Smooth muscle cell (in vitro differentiated cells): ENCODE measurements around the gene NEK10. TPM values are rescaled to one million over a fixed set of nuclear protein-coding genes. Genes with fewer than 3 reads are reported as not detected.

ENCODE experiments used
- DNase-seq: peaks from one replicate; lab custom pipeline; 2025; ENCODE audit not compliant: unreplicated experiment; lab: John Stamatoyannopoulos, UW
- H2AFZ ChIP-seq: fragments of 200-600 bp; sonication (generic); 2 replicates; pipeline ENCODE4 v1.6.0; 2016; ENCODE audit warnings: antibody characterized with exemption, low read depth, mild to moderate bottlenecking
- H3F3A ChIP-seq: fragments of 200-600 bp; sonication (generic); 2 replicates; pipeline ENCODE4 v1.6.0; 2017; ENCODE audit warnings: antibody characterized with exemption, low read depth
- H3K27ac ChIP-seq: fragments of 200-600 bp; sonication (generic); 2 replicates; pipeline ENCODE4 v1.5.1; 2016; ENCODE audit warnings: low read depth, mild to moderate bottlenecking
- H3K27me3 ChIP-seq: fragments of 200-600 bp; sonication (generic); 2 replicates; pipeline ENCODE4 v1.6.1; 2016; ENCODE audit warnings: low read depth, mild to moderate bottlenecking
- H3K36me3 ChIP-seq: fragments of 200-600 bp; sonication (generic); 2 replicates; pipeline ENCODE4 v1.5.1; 2016; ENCODE audit warnings: low read depth
- H3K4me1 ChIP-seq: fragments of 200-600 bp; sonication (generic); 2 replicates; pipeline ENCODE4 v1.5.1; 2016; ENCODE audit warnings: low read depth
- H3K4me2 ChIP-seq: fragments of 200-600 bp; sonication (generic); 2 replicates; pipeline ENCODE4 v1.6.0; 2016; ENCODE audit warnings: mild to moderate bottlenecking
- H3K4me3 ChIP-seq: fragments of 200-600 bp; sonication (generic); 2 replicates; pipeline ENCODE4 v1.5.1; 2016; ENCODE audit warnings: mild to moderate bottlenecking
- H3K79me2 ChIP-seq: fragments of 200-600 bp; sonication (generic); 2 replicates; pipeline ENCODE4 v1.6.0; 2016; ENCODE audit warnings: low read depth, mild to moderate bottlenecking
- H3K9ac ChIP-seq: fragments of 200-600 bp; sonication (generic); 2 replicates; pipeline ENCODE4 v1.6.0; 2016; ENCODE audit warnings: low read depth
- H3K9me3 ChIP-seq: fragments of 200-600 bp; sonication (generic); replicated peaks from 2 replicates; pipeline ENCODE4 v1.5.1; 2016; ENCODE audit warnings: low read depth
- H4K20me1 ChIP-seq: fragments of 200-600 bp; sonication (generic); 2 replicates; pipeline ENCODE4 v1.6.0; 2016; ENCODE audit warnings: low read depth
- WGBS: methylation state at CpG from one replicate; pipeline ENCODE4 v1.1.7; 2016; ENCODE audit warnings: low lambda C conversion rate; 5-methylcytosine and 5-hydroxymethylcytosine counted together
- polyA plus RNA-seq: library from polyadenylated mRNA; unstranded; fragments of >200 nt; fragmentation: Nextera tagmentation; extraction: Ambion mirVana; gene quantifications from 2 replicates; pipeline ENCODE4 v1.2.1, GENCODE V29; 2016
- total RNA-seq: library from RNA; depleted of rRNA; stranded (reverse); fragments of >200 nt; gene quantifications from 2 replicates; pipeline ENCODE4 v1.2.3, GENCODE V29; 2014
- TF ChIP-seq, protein P1 (sequence below): fragments of 200-600 bp; sonication (generic); IDR thresholded peaks from 2 replicates; pipeline ENCODE4 v1.5.1; 2017; ENCODE audit warnings: borderline replicate concordance, mild to moderate bottlenecking, antibody characterized with exemption; ENCODE audit not compliant: insufficient read depth, poor library complexity, severe bottlenecking

Gene NEK10
- total and polyA plus RNA-seq, 2 experiments from 2014 or later, result 2.7 TPM; not detected in 1

DNA sequence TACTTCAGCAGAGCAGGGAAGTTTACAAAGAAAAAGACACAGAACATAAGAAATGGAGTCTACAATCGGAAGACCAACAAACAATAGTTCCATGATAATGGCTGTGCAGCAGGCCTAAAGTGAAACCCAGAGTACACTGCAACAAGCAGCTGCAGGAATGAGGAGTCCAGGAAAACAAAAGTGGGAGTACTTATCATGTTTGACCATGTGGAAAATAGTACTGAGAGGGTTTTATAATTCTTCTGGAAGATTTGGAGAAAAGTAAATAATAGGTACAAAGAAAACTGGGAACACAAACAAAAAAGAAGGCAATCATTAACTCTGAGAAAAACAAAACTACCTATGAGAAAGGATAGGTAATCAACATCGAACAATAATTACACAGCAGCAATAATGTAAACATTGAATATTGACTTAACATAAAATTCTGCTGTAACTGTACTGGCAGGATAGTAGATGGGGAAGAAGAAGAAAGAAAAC, 87.5 kb downstream of the NEK10 start:
- H3K9ac ChIP-seq, result no peak overlapping the region
- no peaks in the 10 kb centered on the region for H3K79me2 ChIP-seq
- H2AFZ ChIP-seq, result no peak overlapping the region
- TF ChIP-seq, protein P1, sequence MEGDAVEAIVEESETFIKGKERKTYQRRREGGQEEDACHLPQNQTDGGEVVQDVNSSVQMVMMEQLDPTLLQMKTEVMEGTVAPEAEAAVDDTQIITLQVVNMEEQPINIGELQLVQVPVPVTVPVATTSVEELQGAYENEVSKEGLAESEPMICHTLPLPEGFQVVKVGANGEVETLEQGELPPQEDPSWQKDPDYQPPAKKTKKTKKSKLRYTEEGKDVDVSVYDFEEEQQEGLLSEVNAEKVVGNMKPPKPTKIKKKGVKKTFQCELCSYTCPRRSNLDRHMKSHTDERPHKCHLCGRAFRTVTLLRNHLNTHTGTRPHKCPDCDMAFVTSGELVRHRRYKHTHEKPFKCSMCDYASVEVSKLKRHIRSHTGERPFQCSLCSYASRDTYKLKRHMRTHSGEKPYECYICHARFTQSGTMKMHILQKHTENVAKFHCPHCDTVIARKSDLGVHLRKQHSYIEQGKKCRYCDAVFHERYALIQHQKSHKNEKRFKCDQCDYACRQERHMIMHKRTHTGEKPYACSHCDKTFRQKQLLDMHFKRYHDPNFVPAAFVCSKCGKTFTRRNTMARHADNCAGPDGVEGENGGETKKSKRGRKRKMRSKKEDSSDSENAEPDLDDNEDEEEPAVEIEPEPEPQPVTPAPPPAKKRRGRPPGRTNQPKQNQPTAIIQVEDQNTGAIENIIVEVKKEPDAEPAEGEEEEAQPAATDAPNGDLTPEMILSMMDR, result no peak
- no peaks in the 10 kb centered on the region for H3F3A ChIP-seq
- H3K9me3 ChIP-seq, result no peaks in the 10 kb centered on the region
- peak overlapping the region; percentile 6 for H3K4me3 ChIP-seq
- no peaks in the 10 kb centered on the region for H3K4me1 ChIP-seq
- no peaks in the 10 kb centered on the region for H3K36me3 ChIP-seq
- H3K27ac ChIP-seq, result no peak overlapping the region
- 98% methylated on average over 2 of the region's 2 CpGs for WGBS
- no peaks in the 10 kb centered on the region for H4K20me1 ChIP-seq
- no peak for DNase-seq
- H3K4me2 ChIP-seq, result no peak overlapping the region
- no peaks in the 10 kb centered on the region for H3K27me3 ChIP-seq

DNA sequence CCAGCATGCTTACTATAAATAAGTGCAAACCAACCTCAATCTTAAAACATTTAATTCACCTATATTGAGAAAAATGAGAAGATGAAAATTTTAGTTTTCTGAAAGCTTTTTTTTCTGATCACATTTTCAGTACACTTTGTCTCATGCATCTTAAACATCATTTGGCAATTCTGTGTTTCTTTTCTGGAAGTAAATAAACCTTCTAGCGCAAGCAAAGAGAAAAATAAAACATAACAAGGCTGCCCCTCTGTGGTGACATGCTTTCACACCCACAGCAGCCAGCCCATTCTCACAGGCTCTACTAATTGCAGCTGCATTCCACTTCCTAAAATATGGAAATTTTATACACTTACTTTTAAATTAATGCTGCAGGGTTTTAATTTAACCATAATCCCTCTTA, 90.1 kb downstream of the NEK10 start:
- Histone ChIP-seq H3K4me3 (no peak overlapping the region), H3K9ac (no peak overlapping the region), H4K20me1 (no peaks in the 10 kb centered on the region), H3K4me2 (no peak overlapping the region), H3K4me1 (no peaks in the 10 kb centered on the region), H3K9me3 (no peaks in the 10 kb centered on the region), H3K27me3 (no peaks in the 10 kb centered on the region), H3K79me2 (no peaks in the 10 kb centered on the region), H3F3A (no peaks in the 10 kb centered on the region), H2AFZ (no peak overlapping the region), H3K27ac (no peak overlapping the region), H3K36me3 (no peaks in the 10 kb centered on the region)
- DNase-seq, result no peak
- TF ChIP-seq, protein P1, result peak; percentile 34
- 63% methylated on average over 1 of the region's 1 CpG for WGBS

DNA sequence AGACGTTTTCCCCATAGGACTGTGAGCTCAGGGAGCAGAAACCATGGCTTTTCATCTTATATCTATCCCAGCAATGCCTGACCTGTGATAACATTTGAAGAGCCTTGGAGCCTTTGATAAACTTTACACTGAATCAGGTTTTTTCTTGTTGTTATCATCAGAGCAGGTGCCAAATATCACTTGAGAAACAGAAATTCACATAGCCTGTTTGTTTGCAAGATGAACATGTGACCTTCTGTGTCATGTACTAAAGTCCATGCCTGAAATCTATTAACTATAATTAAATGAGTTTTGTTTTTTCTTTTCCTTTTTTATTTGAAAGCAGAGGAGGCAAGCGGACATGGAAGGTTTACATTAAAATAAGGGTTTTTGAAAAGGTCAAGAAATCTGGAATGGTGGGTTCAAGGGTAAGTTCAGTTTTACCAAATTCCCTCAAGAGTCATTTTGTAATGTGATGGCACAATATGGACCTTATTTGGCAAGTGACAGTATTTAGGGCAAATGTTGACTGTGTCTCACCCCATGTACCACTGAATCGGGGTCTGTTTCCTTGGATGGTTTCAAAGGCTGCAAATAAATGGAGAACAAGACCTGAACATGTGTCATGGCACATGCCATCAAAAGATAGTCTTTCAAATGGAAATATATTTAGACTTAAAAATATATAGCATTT, 90.7 kb downstream of the NEK10 start:
- H3K9ac ChIP-seq, result no peak overlapping the region

More for the DNA sequence above, 90.7 kb downstream of the NEK10 start:
- H3K4me2 ChIP-seq, result no peak overlapping the region
- H3K4me1 ChIP-seq, result no peaks in the 10 kb centered on the region
- H3K79me2 ChIP-seq, result no peaks in the 10 kb centered on the region
- no peak overlapping the region for H3K4me3 ChIP-seq
- H2AFZ ChIP-seq, result no peak overlapping the region
- no peak overlapping the region for H3K27ac ChIP-seq
- TF ChIP-seq, protein P1, result no peak
- H3K27me3 ChIP-seq, result no peaks in the 10 kb centered on the region
- no peaks in the 10 kb centered on the region for H3K36me3 ChIP-seq
- 78% methylated on average over 3 of the region's 3 CpGs for WGBS
- no peaks in the 10 kb centered on the region for H4K20me1 ChIP-seq
- H3K9me3 ChIP-seq, result no peaks in the 10 kb centered on the region
- H3F3A ChIP-seq, result no peaks in the 10 kb centered on the region
- no peak for DNase-seq
